ENCODE data around the gene DDX19B. TPM values are rescaled to one million over a fixed set of nuclear protein-coding genes. Genes with fewer than 3 reads are reported as not detected.
"Not testable (repeated sequence)": the region's sequence is repeated elsewhere in the genome, so short reads cannot be mapped to it uniquely, and the experiment has no call there.

DDX19B gene
- total and polyA plus RNA-seq, 8 donors, result 23.5 to 37.5 (median 33.6) TPM

DNA sequence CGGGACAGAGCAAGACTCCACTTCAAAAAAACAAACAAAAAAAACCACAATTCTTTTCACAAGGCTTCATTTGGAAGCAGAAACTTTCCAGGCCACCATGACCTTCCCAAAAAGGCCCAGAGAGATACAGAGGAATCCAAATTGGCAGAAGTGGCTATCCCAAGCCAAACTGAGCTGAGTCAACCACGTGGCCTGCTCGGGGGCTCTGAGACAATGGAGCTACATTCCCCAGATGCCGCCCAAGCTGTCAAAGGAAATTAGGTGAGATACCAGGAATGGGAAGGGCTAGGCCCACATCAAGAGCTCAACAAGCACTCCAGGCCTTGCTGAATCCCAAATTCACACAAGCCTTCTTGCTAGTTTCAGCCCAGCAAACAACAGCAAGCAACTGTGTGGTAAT lies 41.6 kb upstream of the DDX19B start:
- Histone ChIP-seq H3K27me3 (no peaks in the 10 kb centered on the region), H3K4me3 (no peak overlapping the region), H3K4me1 (no peaks in the 10 kb centered on the region), H3K9me3 (no peaks in the 10 kb centered on the region), H3K36me3 (peaks cover 6 to 100% of the 10 kb centered on the region in 2 donors), H3K27ac (no peak overlapping the region)
- TF ChIP-seq, protein P1, sequence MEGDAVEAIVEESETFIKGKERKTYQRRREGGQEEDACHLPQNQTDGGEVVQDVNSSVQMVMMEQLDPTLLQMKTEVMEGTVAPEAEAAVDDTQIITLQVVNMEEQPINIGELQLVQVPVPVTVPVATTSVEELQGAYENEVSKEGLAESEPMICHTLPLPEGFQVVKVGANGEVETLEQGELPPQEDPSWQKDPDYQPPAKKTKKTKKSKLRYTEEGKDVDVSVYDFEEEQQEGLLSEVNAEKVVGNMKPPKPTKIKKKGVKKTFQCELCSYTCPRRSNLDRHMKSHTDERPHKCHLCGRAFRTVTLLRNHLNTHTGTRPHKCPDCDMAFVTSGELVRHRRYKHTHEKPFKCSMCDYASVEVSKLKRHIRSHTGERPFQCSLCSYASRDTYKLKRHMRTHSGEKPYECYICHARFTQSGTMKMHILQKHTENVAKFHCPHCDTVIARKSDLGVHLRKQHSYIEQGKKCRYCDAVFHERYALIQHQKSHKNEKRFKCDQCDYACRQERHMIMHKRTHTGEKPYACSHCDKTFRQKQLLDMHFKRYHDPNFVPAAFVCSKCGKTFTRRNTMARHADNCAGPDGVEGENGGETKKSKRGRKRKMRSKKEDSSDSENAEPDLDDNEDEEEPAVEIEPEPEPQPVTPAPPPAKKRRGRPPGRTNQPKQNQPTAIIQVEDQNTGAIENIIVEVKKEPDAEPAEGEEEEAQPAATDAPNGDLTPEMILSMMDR (IDR thresholded peaks at IDR 0.05), result no peak
- intact Hi-C loops (cut with DNase I), result no loop called here
- ATAC-seq, result no peak
- DNase-seq, result no peak

DNA sequence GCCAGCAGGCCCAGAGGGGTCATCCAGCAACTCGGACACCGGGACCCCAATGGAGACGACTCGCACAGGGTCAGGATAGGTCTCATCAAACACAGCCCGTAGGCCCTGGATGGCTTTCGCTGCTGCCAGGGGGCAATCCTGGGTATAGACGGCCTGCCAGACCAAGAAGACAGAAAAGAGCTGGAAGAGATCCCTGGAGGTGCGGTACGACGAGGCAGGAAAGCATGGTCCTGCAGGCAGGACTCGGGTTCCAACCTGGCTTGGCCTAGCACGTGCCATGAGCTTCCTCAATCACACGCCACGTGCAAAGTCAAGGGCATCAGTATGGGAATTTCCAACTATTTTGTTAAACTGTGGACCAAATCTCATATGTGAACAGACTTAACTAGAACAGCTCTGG lies 40.9 kb upstream of the DDX19B start:
- intact Hi-C loops (cut with DNase I), result no loop called here
- H3K36me3 ChIP-seq, result peaks cover 6 to 100% of the 10 kb centered on the region in 2 donors

GRCh38 chr16:70258946-70259345 lies 40.0 kb upstream of the DDX19B start:
- H3K4me3 ChIP-seq, result no peak overlapping the region
- ATAC-seq (no peak), DNase-seq (no peak)
- H3K9me3 ChIP-seq, result no peaks in the 10 kb centered on the region
- intact Hi-C loops (cut with DNase I), result no loop called here
- H3K27me3 ChIP-seq, result no peaks in the 10 kb centered on the region
- no peaks in the 10 kb centered on the region for H3K4me1 ChIP-seq
- H3K27ac ChIP-seq, result no peak overlapping the region
- peaks cover 11 to 100% of the 10 kb centered on the region in 2 donors for H3K36me3 ChIP-seq
- TF ChIP-seq, protein P1 (IDR thresholded peaks at IDR 0.05), result no peak

More for the DNA sequence above, 40.9 kb upstream of the DDX19B start:
- TF ChIP-seq, protein P1 (IDR thresholded peaks at IDR 0.05), result no peak
- ATAC-seq, result no peak
- no peak for DNase-seq
- Histone ChIP-seq H3K4me3 (no peak overlapping the region), H3K27me3 (no peaks in the 10 kb centered on the region), H3K9me3 (no peaks in the 10 kb centered on the region), H3K27ac (no peak overlapping the region), H3K4me1 (no peaks in the 10 kb centered on the region)

- H3K27me3 ChIP-seq; H3K27ac ChIP-seq; ATAC-seq; DNase-seq; H3K4me3 ChIP-seq; H3K9me3 ChIP-seq; intact Hi-C loops (cut with DNase I); H3K4me1 ChIP-seq: not testable (repeated sequence)
- H3K36me3 ChIP-seq, result peaks cover 11 to 100% of the 10 kb centered on the region in 2 donors
Measured at GRCh38 chr16:70259903-70260302, 39.1 kb upstream of the DDX19B start.

DNA sequence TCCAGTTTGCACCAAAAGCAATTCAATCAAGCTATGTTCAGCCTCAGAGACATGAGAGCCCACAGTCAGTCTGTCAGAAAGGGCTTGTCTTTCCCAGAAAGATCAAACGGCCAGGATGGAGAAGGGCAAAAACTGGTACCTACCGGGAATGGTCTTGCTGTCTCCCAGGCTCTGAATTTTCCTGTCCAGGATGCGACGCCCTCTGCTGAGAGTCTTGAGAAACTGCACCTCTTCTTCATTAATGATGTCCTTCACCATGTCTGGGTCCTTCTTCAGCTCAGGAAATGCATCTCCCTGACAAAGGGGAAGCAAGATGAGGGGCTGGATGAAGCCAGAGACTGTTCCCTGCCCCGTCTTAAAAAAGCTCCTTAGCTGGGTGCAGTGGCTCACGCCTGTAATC lies 31.5 kb upstream of the DDX19B start:
- H3K27me3 ChIP-seq, result no peaks in the 10 kb centered on the region
- intact Hi-C loops (cut with DNase I), result no loop called here
- no peak for DNase-seq
- ATAC-seq, result peak; percentile 70
- TF ChIP-seq, protein P1 (IDR thresholded peaks at IDR 0.05), result peak; percentile 31 to 35
- H3K36me3 ChIP-seq, result peaks cover 5 to 100% of the 10 kb centered on the region in 2 donors
- no peak overlapping the region for H3K4me3 ChIP-seq
- no peaks in the 10 kb centered on the region for H3K4me1 ChIP-seq
- H3K9me3 ChIP-seq, result no peaks in the 10 kb centered on the region
- no peak overlapping the region for H3K27ac ChIP-seq

- H3K4me1 ChIP-seq; ATAC-seq; H3K9me3 ChIP-seq; DNase-seq; H3K27ac ChIP-seq; intact Hi-C loops (cut with DNase I); H3K27me3 ChIP-seq; H3K4me3 ChIP-seq: not testable (repeated sequence)
- H3K36me3 ChIP-seq, result peaks cover 5 to 98% of the 10 kb centered on the region in 2 donors
Measured at GRCh38 chr16:70267922-70268321, 31.1 kb upstream of the DDX19B start.
